NCI-H748 (cell line): ENCODE measurements around the gene TADA2B.
A peak's percentile ranks its signal among the peaks of the same experiment; 100 is the strongest.

Source experiments
- DNase-seq: peaks from one replicate; lab custom pipeline; 2025; ENCODE audit not compliant: unreplicated experiment; lab: John Stamatoyannopoulos, UW

Gene TADA2B

GRCh38 chr4:7055111-7055989, 12.2 kb downstream of the TADA2B start:
- no peak for DNase-seq

- no peak for DNase-seq
These were observed 12.8 kb downstream of the TADA2B start for GRCh38 chr4:7055990-7056325.

GRCh38 chr4:7058792-7059191, 15.6 kb downstream of the TADA2B start:
- DNase-seq = no peak

GRCh38 chr4:7059662-7060061, 16.5 kb downstream of the TADA2B start:
- DNase-seq = no peak

- no peak for DNase-seq
These were observed 17.4 kb downstream of the TADA2B start for GRCh38 chr4:7060346-7061150.

GRCh38 chr4:7061815-7062214, 18.6 kb downstream of the TADA2B start:
- no peak for DNase-seq

- no peak for DNase-seq
These were observed 19.6 kb downstream of the TADA2B start for GRCh38 chr4:7062816-7063215.

- no peak for DNase-seq
These were observed 20.2 kb downstream of the TADA2B start for GRCh38 chr4:7063362-7063761.

GRCh38 chr4:7066006-7066405, 22.8 kb downstream of the TADA2B start:
- no peak for DNase-seq

GRCh38 chr4:7066493-7066892, 23.3 kb downstream of the TADA2B start:
- DNase-seq = no peak

GRCh38 chr4:7067126-7067451, 23.9 kb downstream of the TADA2B start:
- no peak for DNase-seq

GRCh38 chr4:7067452-7068278, 24.5 kb downstream of the TADA2B start, which contains the start of gene GRPEL1:
Gene GRPEL1, minus strand, starts transcription at chr4:7068064. Its CDS starts 32 bp downstream, at chr4:7068032.
- DNase-seq = peak; percentile 98

GRCh38 chr4:7068279-7068842, 25.2 kb downstream of the TADA2B start:
- DNase-seq = no peak

- DNase-seq = peak; percentile 21
These were observed 25.7 kb downstream of the TADA2B start for GRCh38 chr4:7068883-7069282.

GRCh38 chr4:7070729-7071511, 27.7 kb downstream of the TADA2B start:
- DNase-seq = peak; percentile 76

- no peak for DNase-seq
These were observed 29.9 kb downstream of the TADA2B start for GRCh38 chr4:7073059-7073458.

- DNase-seq = peak; percentile 47
These were observed 30.6 kb downstream of the TADA2B start for GRCh38 chr4:7073526-7074390.

- DNase-seq = no peak
These were observed 31.3 kb downstream of the TADA2B start for GRCh38 chr4:7074426-7074825.

GRCh38 chr4:7075962-7076695, 33.0 kb downstream of the TADA2B start:
- no peak for DNase-seq
